NCI-H1092 (cell line): ENCODE data around the gene KDM6A.
"Not testable (repeated sequence)": the region's sequence is repeated elsewhere in the genome, so short reads cannot be mapped to it uniquely, and the experiment has no call there.

Experiments used
- DNase-seq: peaks from one replicate; lab custom pipeline; 2025; lab: John Stamatoyannopoulos, UW

Gene KDM6A

DNA sequence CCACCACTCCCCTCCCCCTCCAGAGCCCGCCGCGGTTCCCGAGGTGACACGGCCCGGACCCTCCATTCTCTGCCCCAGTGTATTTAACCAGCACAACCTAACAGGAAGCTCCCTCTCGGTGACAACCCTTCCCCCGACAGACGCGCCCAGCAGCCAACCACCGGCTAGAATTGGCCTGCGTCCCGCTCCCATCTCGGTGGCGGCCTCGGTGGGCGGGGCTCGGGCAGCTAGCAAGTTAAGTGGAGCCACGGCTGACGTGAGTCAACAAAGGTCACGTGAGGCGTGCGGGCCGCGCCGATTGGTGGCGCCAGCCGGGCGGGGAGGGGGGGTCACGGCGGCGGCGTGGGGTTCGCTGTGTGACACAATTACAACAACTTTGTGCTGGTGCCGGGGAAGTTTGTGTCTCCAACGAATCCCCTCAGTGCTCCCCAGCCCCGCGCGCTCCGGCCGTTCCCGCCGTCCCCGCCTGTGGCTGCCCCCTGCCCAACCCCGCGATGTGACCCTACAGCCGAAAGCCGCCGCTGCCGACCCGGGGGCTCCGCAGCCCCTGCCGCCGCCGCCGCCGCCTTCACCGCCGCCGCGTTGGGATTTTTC, at the start of gene KDM6A:
Gene KDM6A (plus strand): TSS at position 368 of the 594 bp plus-strand sequence. CDS start 364 bp downstream, outside the sequence.
- peak; percentile 95 for DNase-seq

DNA sequence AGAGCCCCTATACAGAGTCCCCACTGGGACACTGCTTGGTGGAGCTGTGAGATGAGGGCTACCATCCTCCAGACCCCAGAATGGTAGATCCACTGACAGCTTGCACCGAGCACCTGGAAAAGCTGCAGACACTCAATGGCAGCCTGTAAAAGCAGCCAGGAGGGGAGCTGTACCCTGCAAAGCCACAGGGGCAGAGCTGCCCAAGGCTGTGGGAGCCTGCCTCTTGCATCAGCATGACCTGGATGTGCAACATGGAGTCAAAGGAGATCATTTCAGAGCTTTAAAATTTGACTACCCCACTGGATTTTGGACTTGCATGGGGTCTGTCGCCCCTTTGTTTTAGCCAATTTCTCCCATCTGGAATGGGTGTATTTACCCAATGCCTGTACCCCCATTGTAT, 49.8 kb upstream of the KDM6A start:
- DNase-seq, result not testable (repeated sequence)

DNA sequence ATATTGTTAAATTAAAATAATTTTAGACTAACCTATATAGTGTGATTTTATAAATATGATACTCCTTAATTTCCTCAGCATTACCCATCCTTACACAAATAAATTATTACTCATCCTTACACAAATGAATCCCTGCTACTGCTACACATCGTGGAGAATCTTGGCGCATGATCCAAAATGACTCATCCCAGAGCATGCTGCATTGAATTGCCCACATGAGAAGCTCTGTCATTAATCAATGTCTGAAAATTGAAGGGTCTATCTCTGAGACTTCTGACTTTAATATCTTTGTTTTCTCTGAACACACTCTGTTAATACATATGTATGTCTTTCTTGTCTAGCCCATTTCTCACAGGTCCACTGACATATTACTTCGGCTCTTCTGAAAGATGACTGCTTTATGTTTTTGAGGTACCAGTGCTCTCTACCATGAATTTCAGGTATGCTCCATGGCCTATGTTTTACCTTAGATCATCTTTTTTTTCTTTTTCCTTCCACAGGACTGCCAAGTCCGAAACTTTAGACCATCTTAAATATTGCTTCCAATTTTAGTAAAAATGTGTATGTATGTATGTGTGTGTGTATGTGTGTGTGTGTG, 44.9 kb upstream of the KDM6A start:
- DNase-seq, result no peak

DNA sequence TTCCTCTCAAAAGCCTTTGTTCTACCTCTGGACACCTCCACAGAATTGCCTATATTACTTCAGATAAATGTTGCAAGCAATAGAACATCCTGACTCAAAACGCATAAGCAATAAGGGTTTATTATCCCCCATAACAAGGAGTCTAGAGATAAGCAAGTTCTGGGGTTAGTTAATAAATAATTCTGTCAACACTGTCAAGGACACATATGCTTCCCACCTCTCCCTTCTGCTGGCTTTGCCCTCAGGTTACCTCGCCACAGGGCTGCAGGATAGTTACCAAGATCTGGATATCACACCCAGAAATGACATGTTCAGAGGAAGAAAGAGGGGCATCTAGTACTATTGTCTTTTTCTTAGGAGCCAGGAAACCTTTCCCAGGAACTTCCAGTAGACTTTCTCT, 43.2 kb upstream of the KDM6A start:
- no peak for DNase-seq

DNA sequence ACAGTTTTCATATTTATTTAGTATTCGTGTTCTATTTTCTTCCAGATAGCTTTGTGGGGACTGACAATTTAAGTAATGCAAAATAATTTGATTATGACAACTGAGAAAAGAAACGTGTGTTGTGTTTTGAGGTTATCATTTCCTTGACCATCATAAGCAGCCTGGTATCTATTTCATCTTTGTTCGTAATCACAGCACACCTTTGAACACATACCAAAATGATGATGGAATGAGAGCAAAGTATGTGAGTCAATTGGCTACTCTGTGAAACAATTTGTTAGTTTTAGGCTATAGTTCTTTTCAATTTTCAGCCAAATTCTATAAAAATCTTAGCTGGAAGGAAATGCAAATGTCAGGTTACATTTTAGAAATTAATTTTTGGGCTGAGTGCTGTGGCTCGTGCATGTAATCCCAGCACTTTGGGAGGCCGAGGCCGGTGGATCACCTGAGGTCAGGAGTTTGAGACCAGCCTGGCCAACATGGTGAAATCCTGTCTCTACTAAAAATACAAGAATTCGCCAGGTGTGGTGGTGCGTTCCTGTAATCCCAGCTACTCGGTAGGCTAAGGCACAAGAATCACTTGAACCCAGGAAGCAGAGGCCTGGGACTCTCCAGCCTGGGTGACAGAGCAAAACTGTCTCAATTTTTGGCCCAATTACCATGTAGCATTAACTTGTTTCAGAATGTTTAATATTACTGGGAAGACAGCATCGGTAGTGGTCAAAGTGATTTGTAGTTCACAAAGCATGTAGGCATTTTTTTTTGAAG, 30.3 kb upstream of the KDM6A start:
- DNase-seq, result no peak

DNA sequence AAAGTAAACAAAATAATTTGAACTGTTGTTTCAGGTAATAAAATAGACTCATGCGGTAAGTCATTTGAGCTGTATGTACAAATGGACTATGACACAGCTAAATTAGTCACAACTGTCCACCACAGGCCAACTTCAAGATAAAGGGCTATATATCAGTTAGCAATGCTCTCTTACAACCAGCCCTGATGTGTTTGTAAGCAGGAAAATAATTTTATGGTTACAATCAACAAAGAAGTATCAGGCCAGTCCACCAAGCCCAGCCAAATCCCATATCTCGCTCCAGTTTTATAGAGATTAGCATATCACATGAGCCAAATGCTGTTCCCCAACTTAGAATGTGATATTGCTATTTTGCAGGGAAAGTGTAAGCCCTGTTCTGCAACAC, 29.7 kb upstream of the KDM6A start:
- DNase-seq, result no peak

DNA sequence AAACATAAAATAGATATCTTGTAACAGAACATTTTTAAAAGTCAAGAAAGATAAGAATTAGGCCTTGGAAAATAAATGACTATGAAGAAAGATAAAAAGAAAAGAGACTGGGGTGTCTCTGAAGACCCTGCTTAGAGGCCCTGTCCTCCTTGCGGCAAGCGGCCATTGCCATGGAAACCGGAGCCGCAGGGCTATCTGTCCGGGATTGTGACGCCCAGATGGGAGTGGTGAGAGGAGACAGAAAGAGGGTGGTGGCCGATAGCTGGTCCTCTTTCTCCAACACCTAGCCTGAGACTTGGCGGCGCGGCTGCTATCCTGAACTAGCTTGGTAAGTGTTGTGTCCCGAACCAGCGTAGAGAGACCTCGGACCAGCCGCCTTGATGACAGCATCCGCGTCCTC, 29.2 kb upstream of the KDM6A start, which contains the start of gene DUSP21:
Gene DUSP21 (plus strand): TSS at position 269 of the 400 bp plus-strand sequence. CDS start 112 bp downstream, at position 381.
- DNase-seq, result no peak

DNA sequence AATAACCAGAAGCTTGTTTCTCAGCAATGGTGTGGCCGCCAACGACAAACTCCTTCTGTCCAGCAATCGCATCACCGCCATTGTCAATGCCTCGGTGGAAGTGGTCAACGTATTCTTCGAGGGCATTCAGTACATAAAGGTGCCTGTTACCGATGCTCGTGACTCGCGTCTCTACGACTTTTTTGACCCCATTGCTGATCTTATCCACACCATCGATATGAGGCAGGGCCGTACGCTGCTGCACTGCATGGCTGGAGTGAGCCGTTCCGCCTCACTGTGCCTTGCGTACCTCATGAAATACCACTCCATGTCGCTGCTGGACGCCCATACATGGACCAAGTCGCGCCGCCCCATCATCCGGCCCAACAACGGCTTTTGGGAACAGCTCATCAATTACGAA, 28.8 kb upstream of the KDM6A start:
- no peak for DNase-seq

DNA sequence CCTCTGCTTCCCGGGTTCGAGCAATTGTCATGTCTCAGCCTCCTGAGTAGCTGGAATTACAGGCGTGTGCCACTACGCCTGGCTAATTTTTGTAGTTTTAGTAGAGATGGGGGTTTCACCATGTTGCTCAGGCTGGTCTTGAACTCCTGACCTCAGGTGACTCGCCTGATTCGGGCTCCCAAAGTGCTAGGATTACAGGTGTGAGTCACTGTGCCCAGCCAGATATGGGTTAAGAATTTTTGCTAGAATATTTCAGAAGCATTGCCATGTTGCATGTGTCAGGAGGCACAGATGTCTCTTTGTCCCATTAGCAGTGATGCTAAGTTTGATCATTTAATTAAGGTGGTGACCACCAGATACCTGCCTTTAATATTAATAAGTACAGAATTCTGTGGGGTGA, 22.1 kb upstream of the KDM6A start:
- not testable (repeated sequence) for DNase-seq

DNA sequence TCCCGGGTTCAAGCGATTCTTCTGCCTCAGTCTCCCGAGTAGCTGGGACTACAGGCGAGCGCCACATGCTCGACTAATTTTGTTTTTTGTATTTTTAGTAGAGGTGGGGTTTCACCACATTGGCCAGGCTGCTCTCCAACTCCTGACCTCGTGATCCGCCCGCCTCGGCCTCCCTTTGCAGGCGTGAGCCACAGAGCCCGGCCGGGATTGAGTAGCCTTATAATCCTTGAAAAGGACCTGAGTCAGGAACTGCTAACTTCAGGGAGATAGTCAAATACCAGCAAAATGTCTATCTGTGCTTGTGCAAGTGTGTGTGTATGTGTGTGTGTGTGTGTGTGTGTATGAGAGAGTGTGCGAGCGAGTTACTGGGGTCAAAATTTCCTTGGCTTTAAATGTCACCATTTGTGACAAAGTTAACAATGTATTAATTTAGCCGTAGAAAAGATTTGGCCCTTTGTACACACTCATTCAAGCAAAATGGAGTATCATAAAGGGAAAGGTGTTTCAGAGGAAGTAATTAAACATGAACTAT, 1.8 kb upstream of the KDM6A start:
- DNase-seq, result no peak

DNA sequence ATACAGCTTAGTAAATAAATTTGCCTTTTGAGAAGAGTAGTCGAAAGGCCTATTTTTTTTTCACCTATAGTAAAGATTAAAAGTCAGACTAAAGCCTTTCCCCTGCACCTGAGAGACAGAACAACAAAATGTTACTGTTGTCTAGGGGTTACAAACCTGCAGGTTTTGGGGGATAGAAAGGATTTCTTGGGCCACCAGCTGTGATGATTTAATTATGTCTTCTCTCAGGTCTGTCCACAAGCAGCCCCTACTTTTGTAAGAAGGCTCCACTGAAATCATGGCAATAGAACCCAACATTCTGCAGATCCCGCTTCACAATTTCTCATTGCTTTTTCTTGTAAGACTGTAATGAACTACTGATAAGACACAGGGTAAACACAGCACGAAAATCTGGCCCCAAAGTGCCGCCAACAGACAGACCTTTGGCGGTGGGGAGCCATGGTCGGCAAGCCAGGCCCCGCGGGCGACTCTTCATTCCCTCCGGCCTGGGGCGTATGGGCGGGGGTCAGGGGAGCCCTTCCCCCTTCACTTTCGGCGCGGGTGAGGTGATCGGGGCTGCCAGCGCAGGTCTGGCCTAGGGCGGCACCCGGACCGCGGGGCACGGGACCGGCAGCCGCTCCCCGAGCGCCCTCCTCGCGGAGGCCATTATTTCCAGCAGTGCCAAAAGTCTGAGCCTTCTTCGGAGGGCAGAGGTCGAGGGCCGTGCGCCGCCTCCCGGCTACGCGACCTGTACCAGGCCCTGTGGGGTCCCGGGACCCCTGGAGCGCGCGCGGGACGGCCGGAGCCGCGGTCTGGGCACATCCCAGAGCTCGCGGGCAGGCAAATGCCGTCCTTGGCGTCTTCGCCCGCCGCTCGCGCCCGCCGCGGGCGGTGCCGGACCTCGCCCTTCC, 812 bp upstream of the KDM6A start:
- no peak for DNase-seq

DNA sequence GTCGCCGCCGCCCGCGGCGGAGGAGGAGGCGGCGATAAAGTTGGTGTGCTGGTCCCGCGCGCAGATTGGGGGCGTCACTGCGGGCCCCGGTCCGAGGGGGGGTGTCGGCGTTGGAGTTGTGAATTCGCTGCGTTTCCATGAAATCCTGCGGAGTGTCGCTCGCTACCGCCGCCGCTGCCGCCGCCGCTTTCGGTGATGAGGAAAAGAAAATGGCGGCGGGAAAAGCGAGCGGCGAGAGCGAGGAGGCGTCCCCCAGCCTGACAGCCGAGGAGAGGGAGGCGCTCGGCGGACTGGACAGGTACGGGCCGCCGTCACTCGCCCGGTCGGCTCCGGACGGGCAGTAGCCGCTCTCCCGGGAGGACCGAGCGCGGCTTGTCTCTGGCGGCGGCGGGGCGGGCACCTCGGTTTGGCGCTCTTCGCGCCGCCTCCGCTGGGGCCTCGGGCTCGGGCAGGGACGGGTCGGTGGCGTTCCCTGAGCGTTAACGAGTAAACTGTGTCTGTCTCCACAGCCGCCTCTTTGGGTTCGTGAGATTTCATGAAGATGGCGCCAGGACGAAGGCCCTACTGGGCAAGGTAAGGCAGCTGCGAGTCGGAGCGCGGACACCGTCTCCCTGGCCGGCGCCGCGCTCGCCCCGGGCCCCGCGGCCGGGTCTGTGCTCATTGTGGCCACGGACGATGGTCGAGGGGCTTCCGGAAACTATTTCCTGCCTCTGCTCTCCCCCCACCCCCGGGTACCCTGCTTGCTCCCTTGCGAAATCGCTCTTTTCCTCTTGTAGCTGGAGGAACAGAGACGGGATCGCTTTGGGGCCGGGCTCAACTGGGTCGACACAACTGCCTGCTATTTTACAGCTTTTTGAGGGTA, 658 bp downstream of the KDM6A start:
- DNase-seq, result no peak

DNA sequence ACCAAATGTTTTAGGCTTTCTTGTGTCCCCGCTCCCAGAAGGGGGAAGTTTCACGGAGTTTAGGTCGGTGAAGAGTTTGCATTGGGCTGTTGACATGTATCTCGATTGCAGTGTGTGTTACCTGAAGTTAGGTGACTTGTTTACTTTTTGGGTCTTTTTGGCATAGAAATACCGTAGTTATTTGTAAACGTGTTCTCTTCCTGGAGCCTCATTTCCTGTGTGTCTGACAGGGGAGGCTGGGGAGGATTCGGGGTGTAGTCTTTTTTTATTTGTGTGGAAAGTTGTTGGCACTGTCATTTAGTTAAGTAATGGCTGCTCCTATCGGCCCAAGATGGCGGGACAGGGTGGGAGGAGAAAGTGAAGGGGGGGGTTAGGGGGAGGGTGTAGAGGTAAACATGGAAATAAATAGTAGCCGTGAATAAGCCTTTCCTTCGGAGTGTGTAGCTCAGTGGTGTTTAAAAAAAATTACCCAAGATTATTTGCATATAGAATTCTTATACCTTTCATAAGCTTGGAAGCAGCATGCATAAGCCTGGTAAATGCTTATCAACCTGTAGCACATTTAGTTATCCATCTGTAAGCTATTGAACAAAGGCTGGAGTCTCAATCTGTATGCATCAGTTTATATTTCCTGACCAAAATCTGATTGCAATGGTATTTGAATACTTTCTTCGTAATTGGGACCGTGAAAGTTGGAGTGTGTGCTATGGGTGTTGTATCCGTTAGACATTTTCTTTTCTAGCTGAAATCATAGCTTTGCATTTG, 1.6 kb downstream of the KDM6A start:
- no peak for DNase-seq

DNA sequence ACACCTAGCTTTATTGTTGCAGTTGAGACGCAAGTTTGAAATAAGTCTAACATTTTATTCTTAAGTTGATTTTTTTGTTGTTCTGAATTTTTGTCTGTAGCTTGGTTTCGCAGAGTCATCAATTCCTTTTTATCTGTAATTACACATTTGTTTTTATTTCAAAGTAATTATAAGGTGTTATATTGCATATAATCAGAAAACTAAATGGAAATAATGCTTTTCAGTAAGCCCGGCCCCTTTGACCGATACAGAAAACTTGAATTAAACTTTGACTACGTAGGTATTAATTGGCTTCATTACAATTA, 2.1 kb downstream of the KDM6A start:
- DNase-seq, result no peak

DNA sequence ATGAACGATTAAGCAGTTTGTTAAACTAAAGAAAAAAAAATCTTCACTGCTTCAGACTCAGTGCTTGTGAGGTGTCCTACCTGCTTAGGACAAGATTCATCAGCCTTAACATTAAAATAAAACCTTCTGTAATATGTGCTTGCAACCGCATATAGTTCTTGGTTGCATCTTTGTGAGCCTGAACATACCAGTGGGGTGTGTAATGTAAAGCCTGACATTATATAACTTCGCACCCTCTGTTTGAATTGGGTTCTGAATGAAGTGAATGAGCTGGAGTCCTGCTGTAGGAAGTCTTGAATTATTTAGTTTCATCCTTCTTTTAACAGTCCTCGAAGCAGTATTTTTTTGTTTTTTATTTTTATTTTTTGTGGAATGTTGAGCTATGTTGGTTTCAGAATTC, 3.1 kb downstream of the KDM6A start:
- DNase-seq, result no peak

DNA sequence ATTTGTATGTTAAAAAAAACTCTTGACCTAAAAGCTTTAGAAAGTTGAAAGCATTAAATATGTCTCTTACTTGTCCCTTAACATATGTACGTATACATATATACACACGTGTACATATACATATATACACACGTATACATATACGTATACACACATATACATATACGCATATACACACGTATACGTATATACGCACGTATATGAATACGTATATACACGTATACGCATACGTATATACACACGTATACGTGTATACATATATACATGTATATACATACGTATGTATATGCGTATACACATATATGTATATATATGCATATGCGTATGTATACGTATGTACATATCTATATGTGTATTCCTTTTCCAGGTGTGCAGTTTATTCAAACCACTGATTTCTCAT, 3.8 kb downstream of the KDM6A start:
- no peak for DNase-seq

DNA sequence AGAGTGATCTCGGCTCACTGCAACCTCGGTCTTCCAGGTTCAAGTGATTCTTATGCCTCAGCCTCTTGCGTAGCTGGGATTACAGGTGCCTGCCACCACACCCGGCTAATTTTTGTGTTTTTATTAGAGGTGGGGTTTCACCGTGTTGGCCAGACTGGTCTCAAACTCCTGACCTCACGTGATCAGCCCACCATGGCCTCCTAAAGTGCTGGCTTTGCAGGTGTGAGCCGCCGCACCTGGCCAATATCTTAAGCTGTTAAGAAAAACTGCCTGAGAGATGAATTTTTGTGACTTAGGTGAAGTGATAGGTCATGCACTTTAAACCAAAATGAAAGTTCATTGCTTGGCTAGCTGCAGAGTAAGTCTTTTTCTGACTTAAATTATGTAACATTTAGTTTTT, 5.8 kb downstream of the KDM6A start:
- no peak for DNase-seq

DNA sequence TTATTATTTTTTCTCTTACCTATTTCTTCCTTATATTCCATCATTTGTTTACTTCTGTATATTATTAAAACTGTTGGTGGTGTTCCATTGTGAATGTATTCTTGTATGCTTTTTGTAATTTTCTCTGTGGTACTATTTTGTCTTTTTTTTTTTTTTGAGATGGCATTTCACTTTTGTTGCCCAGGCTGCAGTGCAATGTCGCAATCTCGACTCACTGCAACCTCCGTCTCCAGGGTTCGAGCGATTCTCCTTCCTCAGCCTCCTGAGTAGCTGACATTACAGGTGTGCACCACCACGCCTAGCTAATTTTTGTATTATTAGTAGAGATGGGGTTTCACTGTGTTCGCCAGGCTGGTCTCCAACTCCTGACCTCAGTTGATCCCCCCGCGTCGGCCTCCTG, 8.6 kb downstream of the KDM6A start:
- DNase-seq, result no peak

DNA sequence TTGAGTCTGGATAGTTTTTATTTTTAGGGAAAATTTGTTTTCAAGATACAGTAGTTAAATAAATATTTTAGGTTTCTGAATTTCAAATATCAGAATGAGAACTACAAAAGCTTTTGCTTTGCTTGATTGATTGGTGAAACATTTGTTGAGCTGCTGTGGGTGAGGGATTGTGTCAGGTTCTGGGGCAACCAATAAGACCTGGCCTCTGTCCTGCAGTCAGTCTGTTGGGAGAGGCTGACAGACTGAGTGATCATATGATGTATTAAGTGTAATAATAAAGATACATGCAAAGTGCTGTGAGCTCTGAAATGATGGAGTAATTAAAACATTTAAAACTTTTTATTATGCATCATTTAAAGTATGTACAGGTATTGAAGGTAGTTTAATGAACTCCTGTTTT, 9.6 kb downstream of the KDM6A start:
- no peak for DNase-seq

DNA sequence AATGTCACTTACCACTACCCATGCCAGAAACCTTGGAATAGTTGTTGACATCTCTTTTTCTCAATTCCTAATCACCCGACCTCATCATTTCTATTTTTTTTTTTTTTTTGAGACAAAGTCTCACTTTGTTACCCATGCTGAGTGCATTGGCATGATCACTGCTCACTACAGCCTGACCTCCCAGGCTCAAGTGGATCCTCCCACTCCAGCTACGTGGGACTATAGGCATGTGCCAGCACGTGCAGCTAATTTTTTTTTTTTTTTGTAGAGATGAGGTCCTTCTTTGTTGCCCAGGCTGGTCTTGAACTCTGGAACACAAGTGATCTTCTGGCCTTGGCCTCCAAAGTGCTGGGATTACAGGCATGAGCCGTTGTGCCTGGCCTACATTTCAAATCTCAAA, 12.0 kb downstream of the KDM6A start:
- no peak for DNase-seq

DNA sequence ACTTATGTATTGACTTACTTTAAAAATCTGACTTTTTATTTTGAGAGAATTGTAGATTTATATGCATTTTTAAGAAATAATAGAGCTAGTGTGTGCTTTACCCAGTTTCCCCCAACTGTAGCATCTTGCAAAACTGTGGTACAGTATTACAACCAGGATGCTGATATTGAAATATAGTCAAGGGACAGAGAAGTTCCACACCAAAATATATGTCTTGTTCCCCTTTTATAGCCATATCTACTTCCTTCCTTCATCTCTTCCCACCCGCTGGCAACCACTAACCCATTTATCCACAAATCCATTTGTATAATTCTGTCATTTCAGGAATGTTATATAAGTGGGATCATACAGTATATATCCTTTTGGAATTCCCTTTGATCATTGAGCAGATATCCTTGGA, 16.8 kb downstream of the KDM6A start:
- DNase-seq, result no peak
